Amniotic epithelial cell (primary cell): Measurements from ENCODE around the gene GJB5.
"Not testable (repeated sequence)": the region's sequence is repeated elsewhere in the genome, so short reads cannot be mapped to it uniquely, and the experiment has no call there.

Experiments used
- DNase-seq: peaks from one replicate; pipeline ENCODE4 v3.0.0-alpha.2; 2010; ENCODE audit warnings: low read depth

Gene GJB5

GRCh38 chr1:34745666-34746065 lies 9.2 kb upstream of the GJB5 start:
- DNase-seq = no peak

GRCh38 chr1:34746101-34746500 lies 8.7 kb upstream of the GJB5 start:
- DNase-seq = no peak

GRCh38 chr1:34746785-34747637 lies 7.8 kb upstream of the GJB5 start:
- DNase-seq = no peak

- DNase-seq = no peak
Observed at GRCh38 chr1:34747638-34747941, 7.3 kb upstream of the GJB5 start.

- DNase-seq = no peak
Observed at GRCh38 chr1:34749992-34750391, 4.9 kb upstream of the GJB5 start.

- DNase-seq = no peak
Observed at GRCh38 chr1:34750610-34751009, 4.2 kb upstream of the GJB5 start.

GRCh38 chr1:34753163-34753562 lies 1.7 kb upstream of the GJB5 start:
- DNase-seq = no peak

GRCh38 chr1:34755961-34756360 lies 1.1 kb downstream of the GJB5 start:
- no peak for DNase-seq

- no peak for DNase-seq
Observed at GRCh38 chr1:34757386-34757785, 2.5 kb downstream of the GJB5 start.

- DNase-seq = no peak
Observed at GRCh38 chr1:34758751-34759150, 3.9 kb downstream of the GJB5 start.

- DNase-seq = no peak
Observed at GRCh38 chr1:34759503-34760357, 4.9 kb downstream of the GJB5 start, which contains the start of gene GJB4. TSS of gene GJB4 (plus strand) at chr1:34759740. CDS start at chr1:34761255, 1,515 bp downstream.

GRCh38 chr1:34761176-34761761 lies 6.4 kb downstream of the GJB5 start:
- no peak for DNase-seq

GRCh38 chr1:34761776-34762307 lies 7.0 kb downstream of the GJB5 start:
- no peak for DNase-seq

GRCh38 chr1:34762474-34763141 lies 7.8 kb downstream of the GJB5 start:
- no peak for DNase-seq

- DNase-seq = no peak
Observed at GRCh38 chr1:34763142-34763781, 8.4 kb downstream of the GJB5 start.

- DNase-seq = no peak
Observed at GRCh38 chr1:34768856-34769255, 14.0 kb downstream of the GJB5 start.

- no peak for DNase-seq
Observed at GRCh38 chr1:34770891-34771504, 16.2 kb downstream of the GJB5 start.

GRCh38 chr1:34771573-34772371 lies 16.9 kb downstream of the GJB5 start:
- DNase-seq = no peak

- not testable (repeated sequence) for DNase-seq
Observed at GRCh38 chr1:34773114-34773513, 18.3 kb downstream of the GJB5 start.

- DNase-seq = no peak
Observed at GRCh38 chr1:34774957-34775356, 20.1 kb downstream of the GJB5 start.
